ENCODE data around the gene SCGB3A2. TPM values are rescaled to one million over a fixed set of nuclear protein-coding genes. Genes with fewer than 3 reads are reported as not detected.

The SCGB3A2 gene
- total and polyA plus RNA-seq, 2 donors (not counting 1 experiment from before 2014, with no cell fraction given) = not detected

DNA sequence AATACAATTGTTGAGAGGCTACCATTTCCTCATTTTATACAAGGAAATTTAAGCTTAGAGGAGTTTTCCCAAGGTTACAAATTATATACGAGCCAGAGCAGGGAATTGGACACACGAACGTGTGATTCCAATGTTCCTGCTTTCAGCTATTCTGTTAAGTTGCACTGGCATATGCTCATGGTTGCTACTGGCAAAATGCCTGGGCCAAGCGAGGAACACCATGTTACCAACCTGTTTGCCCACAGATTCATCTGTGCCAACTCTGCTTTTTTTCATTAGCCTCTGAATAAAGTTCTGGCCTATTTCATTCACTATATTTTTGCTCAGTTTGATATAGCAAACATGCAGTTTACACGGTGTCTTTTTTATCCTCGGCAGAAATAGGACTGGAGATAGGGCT, 32.9 kb downstream of the SCGB3A2 start:
- intact Hi-C loops (cut with micrococcal nuclease) = no loop called here

DNA sequence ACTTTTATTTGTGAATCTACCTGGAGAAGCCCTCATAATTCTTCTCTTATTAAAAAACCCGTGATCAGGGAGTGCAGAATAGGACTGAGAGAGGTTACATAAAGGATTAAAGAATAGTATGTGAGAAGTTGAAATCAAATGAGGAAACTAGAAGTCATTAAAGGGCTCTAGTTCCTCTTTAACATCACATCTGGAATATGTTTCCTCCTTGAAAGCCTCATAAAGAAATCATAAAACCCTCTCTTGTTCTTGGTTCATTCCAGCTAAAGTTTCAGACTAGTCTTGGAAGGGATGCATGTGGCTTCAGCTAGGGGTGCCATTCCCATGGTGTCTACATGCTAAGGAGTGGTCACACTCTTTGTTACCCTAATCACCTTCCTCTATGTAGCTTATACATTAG, 33.5 kb downstream of the SCGB3A2 start:
- peaks cover 3% of the 10 kb centered on the region for H3K27me3 Mint-ChIP-seq
- Histone ChIP-seq H3K9me3 (ENCODE audit: control extremely low read depth in 1 of 3, control insufficient read depth in 2 of 3, insufficient read depth in 1 of 3, low read length in 2 of 3) (no peaks in the 10 kb centered on the region), H3K9ac (ENCODE audit: low read length) (no peak overlapping the region), H3K27me3 (replicated peaks in 1 of 4; ENCODE audit: control extremely low read depth in 1 of 4, control insufficient read depth in 3 of 4, insufficient read depth in 4 of 4, low read length in 3 of 4) (no peaks in the 10 kb centered on the region), H3K36me3 (replicated peaks in 1 of 2; ENCODE audit: control extremely low read depth in 1 of 2, control insufficient read depth in 1 of 2, extremely low read depth in 1 of 2, insufficient read depth in 2 of 2, low read length in 1 of 2) (no peaks in the 10 kb centered on the region), H3K4me3 (ENCODE audit: control extremely low read depth in 1 of 5, extremely low read depth in 1 of 5, insufficient read depth in 1 of 5, low read depth in 2 of 5, low read length in 4 of 5) (no peak overlapping the region), H2AFZ (ENCODE audit: insufficient read depth, low read depth, low read length, poor library complexity, severe bottlenecking) (no peak overlapping the region), H3K27ac (ENCODE audit: low read length in 2 of 2) (no peak overlapping the region), H3K4me2 (replicated peaks; ENCODE audit: low read depth, low read length, poor library complexity, severe bottlenecking) (no peak overlapping the region), H3K4me1 (ENCODE audit: control insufficient read depth in 2 of 2, insufficient read depth in 2 of 2, low read length in 2 of 2) (no peaks in the 10 kb centered on the region), H4K20me1 (ENCODE audit: control insufficient read depth, insufficient read depth, low read length, poor library complexity, severe bottlenecking) (no peaks in the 10 kb centered on the region), H3K79me2 (ENCODE audit: control insufficient read depth, insufficient read depth, low read length) (no peaks in the 10 kb centered on the region)
- intact Hi-C loops (cut with micrococcal nuclease) = no loop called here
- CTCF ChIA-PET = no interaction called here
- no peak overlapping the region for H3K27ac Mint-ChIP-seq
- TF ChIP-seq EZH2 (IDR thresholded peaks at IDR 0.05; ENCODE audit: borderline replicate concordance, insufficient read depth, low read depth, low read length, poor library complexity, severe bottlenecking) = no peak
- no CpG with 5 or more reads among the region's 1 CpG for WGBS (ENCODE audit: insufficient coverage)
- H3K4me1 Mint-ChIP-seq = no peaks in the 10 kb centered on the region
- DNase-seq = no peak
- ATAC-seq (ENCODE audit: low read depth) = no peak
- no peak overlapping the region for H3K4me3 Mint-ChIP-seq
- H3K9me3 Mint-ChIP-seq (ENCODE audit: insufficient read depth) = no peaks in the 10 kb centered on the region
- POLR2A ChIA-PET = no interaction called here

More for the DNA sequence above, 32.9 kb downstream of the SCGB3A2 start:
- Mint-ChIP-seq H3K4me1 (no peaks in the 10 kb centered on the region), H3K4me3 (no peak overlapping the region), H3K27me3 (peaks cover 3% of the 10 kb centered on the region), H3K9me3 (ENCODE audit: insufficient read depth) (no peaks in the 10 kb centered on the region), H3K27ac (no peak overlapping the region)
- no peak for TF ChIP-seq EZH2 (IDR thresholded peaks at IDR 0.05; ENCODE audit: borderline replicate concordance, insufficient read depth, low read depth, low read length, poor library complexity, severe bottlenecking)
- TF ChIP-seq, protein P1, sequence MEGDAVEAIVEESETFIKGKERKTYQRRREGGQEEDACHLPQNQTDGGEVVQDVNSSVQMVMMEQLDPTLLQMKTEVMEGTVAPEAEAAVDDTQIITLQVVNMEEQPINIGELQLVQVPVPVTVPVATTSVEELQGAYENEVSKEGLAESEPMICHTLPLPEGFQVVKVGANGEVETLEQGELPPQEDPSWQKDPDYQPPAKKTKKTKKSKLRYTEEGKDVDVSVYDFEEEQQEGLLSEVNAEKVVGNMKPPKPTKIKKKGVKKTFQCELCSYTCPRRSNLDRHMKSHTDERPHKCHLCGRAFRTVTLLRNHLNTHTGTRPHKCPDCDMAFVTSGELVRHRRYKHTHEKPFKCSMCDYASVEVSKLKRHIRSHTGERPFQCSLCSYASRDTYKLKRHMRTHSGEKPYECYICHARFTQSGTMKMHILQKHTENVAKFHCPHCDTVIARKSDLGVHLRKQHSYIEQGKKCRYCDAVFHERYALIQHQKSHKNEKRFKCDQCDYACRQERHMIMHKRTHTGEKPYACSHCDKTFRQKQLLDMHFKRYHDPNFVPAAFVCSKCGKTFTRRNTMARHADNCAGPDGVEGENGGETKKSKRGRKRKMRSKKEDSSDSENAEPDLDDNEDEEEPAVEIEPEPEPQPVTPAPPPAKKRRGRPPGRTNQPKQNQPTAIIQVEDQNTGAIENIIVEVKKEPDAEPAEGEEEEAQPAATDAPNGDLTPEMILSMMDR (IDR thresholded peaks at IDR 0.05) = no peak
- H3K4me3 ChIP-seq (ENCODE audit: control extremely low read depth in 1 of 5, extremely low read depth in 1 of 5, insufficient read depth in 1 of 5, low read depth in 2 of 5, low read length in 4 of 5) = no peak overlapping the region
- no peak overlapping the region for H3K9ac ChIP-seq (ENCODE audit: low read length)
- 71% methylated on average over 4 of the region's 6 CpGs for WGBS (ENCODE audit: insufficient coverage)
- no peaks in the 10 kb centered on the region for H3K9me3 ChIP-seq (ENCODE audit: control extremely low read depth in 1 of 3, control insufficient read depth in 2 of 3, insufficient read depth in 1 of 3, low read length in 2 of 3)
- POLR2A ChIA-PET = no interaction called here
- no peaks in the 10 kb centered on the region for H3K36me3 ChIP-seq (replicated peaks in 1 of 2; ENCODE audit: control extremely low read depth in 1 of 2, control insufficient read depth in 1 of 2, extremely low read depth in 1 of 2, insufficient read depth in 2 of 2, low read length in 1 of 2)
- H4K20me1 ChIP-seq (ENCODE audit: control insufficient read depth, insufficient read depth, low read length, poor library complexity, severe bottlenecking) = no peaks in the 10 kb centered on the region
- DNase-seq (no peak), ATAC-seq (ENCODE audit: low read depth) (no peak)
- H3K79me2 ChIP-seq (ENCODE audit: control insufficient read depth, insufficient read depth, low read length) = no peaks in the 10 kb centered on the region
- CTCF ChIA-PET = no interaction called here
- no peak overlapping the region for H3K27ac ChIP-seq (ENCODE audit: low read length in 2 of 2)
- no peaks in the 10 kb centered on the region for H3K4me1 ChIP-seq (ENCODE audit: control insufficient read depth in 2 of 2, insufficient read depth in 2 of 2, low read length in 2 of 2)
- H3K4me2 ChIP-seq (replicated peaks; ENCODE audit: low read depth, low read length, poor library complexity, severe bottlenecking) = no peak overlapping the region
- H3K27me3 ChIP-seq (replicated peaks in 1 of 4; ENCODE audit: control extremely low read depth in 1 of 4, control insufficient read depth in 3 of 4, insufficient read depth in 4 of 4, low read length in 3 of 4) = no peaks in the 10 kb centered on the region
- H2AFZ ChIP-seq (ENCODE audit: insufficient read depth, low read depth, low read length, poor library complexity, severe bottlenecking) = no peak overlapping the region

Measured in B cell (primary cell).